NCI-H446 treated with DMSO at 0.1 percent for 48 hours (cell line): ENCODE data around the gene RAB44.
"Not testable (repeated sequence)": the region's sequence is repeated elsewhere in the genome, so short reads cannot be mapped to it uniquely, and the experiment has no call there.

ENCODE experiments used
- DNase-seq: peaks from one replicate; lab custom pipeline; 2025; lab: John Stamatoyannopoulos, UW

RAB44 gene, protein sequence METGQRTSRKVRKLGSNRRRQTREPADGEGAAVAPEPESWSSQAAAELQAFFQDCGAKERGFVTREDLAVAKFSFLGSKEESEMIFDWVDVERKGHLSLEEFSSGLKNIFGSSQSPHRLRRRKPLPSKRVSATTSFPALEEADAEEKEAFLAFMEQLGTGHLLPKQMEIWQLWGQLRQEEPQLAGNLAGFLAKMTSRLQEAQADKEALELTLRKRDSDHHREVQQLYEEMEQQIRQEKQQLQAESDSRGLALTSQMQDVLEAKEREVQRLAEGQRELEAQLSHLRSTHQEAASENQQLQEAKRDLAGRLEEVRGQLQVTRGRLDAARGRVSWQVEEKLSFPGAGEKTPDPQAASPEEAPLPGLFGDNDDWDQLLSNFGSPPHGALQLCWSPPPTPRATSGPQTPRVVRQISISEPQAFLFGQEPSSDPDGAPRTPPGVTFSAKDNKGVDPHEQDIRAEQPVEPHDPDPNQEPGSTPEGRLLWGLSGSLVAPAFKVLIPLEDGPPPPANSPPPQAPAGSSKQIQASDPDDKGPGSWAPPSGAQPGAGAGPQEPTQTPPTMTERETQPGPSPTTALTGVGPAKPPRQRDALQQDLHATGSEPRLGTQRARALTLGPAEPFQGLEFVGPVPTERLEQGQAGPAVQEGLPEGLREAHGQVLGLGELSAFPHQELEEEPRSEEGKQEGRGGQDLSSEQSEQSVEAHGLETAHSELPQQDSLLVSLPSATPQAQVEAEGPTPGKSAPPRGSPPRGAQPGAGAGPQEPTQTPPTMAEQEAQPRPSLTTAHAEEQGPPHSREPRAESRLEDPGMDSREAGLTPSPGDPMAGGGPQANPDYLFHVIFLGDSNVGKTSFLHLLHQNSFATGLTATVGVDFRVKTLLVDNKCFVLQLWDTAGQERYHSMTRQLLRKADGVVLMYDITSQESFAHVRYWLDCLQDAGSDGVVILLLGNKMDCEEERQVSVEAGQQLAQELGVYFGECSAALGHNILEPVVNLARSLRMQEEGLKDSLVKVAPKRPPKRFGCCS

DNA sequence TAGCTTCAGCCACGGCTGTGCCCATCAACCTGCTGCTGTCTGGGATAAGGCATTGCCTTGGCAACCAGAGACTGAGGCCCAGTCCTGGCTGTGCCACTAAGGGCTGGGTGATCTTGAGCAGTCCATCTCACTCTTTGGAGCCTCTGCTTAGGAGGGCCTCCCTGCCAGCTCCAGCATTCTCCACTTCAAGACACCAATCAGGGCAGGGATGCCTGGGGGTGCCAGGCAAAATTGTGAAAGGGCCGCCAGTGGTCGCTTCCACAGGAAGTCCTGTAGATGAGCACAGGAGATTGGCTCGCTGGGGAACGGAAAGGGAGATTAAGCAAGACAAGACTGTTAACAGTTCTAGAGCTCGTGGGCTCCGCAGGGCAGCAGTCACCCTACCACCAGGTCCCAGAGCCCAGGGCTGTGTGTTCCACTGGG, at the start of gene RAB44:
Gene RAB44, plus strand, starts transcription at position 346 of the 423 bp plus-strand sequence. CDS start 6,410 bp downstream, outside the sequence.
- no peak for DNase-seq

DNA sequence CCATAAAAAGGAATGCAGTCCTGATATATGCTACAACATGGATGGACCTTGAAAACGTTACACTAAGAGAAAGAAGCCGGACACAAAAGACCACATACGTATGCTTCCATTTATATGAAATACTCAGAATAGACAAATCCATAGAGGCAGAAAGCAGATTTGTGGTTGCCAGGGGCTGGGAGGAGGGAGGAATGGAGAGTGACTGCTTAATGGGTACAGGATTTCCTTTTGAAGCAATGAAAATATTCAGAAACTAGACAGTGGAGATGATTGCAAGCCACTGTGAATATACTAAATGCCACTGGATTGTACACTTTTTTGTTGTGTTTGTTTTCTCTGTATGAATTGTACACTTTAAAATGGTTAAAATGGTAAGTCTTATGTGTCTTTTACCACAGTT, 48.5 kb upstream of the RAB44 start:
- DNase-seq = no peak

DNA sequence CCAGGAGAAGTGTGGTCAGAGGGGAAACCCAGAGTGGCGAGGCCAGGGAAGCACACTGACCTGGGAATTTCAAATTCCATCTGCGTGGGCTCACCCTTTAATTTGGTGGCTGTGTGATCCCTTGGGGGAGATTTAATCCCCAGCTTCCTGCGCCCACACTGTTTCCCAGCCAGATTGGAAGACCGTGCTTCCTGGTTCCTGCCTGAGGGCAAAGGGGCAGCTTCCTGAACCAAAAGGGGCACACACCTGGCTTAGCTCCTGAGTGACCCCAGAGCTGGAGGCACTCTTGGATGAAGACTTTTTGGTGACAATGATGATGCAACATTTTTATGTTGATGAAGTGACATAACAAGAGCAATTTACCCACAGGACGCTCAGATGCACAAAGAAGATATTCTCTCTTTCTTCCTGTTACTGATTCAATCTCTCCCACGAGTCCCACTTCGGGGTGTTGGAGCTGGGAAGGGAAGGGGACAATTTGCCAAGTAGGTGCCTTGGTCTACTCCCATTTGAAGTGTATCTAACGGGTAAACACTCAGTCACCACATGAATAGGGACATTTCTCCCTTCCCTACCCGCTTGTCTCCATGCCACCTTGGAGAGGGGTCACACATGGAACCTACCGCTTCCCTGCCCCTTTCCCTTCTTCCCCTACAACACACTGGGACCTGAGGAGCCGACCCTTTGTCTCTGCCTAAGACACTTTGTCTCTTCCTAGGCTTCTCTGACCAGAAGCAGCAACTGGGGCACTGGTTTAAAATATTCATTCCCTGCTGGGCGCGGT, 47.7 kb upstream of the RAB44 start:
- DNase-seq = no peak

DNA sequence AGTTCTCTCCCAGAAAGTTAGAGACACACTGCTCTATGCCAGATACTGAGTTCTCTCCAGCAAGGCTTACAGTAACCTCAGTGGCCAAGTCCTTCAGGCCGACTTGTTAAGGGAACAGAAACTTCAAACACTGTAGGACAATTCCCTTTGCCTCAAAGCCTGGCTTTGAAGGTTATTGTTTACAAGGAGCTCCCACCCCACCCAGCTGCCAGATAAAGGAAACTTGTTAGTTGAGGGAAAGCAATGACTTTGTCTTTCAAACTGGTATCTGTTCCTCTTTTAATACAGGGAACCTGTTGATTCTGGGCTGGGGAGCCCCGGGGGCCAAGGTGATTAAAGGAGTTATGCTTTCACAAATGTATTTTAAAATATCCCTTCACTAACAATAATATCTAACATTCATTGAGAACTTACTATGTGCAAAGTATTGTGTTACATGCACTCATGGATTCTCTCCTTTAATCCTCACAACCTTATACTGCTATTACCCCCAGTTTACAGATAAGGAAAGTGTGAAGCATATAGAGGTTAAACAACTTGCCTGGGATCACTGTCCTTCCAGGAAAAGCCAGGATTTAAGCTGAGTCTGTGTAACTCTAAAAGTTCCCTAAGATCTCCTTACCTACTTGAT, 46.7 kb upstream of the RAB44 start:
- DNase-seq = no peak

DNA sequence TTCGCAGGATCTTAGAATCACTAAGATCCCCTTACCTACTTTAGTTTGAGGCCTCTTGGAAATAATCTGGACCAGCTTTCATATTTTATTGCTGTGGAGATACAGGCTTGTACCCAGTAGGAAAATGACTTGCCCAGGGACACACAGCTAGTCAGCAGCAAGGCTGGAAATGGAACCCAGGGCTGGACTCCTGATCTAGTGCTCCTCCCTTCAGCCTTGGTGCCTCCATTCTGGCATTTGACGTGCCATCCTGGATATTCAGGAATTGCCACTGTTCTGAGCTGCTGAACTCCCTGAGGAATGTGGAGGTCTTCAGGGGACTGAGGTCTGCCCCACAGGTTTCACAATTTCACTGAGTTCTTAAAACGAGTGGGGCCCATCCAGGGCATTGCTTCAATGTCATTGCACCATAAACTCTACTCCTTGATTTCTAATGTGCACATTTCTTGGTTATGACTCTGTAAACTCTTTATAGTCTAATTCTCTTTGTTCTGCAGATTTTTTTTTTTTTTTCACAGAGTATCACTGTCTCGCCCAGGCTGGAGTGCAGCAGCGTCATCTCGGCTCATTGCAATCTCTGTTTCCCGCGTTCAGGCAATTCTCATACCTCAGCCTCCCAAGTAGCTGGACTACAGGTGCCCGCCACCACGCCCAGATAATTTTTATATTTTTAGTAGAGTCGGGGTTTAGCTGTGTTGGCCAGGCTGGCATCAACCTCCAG, 45.8 kb upstream of the RAB44 start:
- DNase-seq = no peak

DNA sequence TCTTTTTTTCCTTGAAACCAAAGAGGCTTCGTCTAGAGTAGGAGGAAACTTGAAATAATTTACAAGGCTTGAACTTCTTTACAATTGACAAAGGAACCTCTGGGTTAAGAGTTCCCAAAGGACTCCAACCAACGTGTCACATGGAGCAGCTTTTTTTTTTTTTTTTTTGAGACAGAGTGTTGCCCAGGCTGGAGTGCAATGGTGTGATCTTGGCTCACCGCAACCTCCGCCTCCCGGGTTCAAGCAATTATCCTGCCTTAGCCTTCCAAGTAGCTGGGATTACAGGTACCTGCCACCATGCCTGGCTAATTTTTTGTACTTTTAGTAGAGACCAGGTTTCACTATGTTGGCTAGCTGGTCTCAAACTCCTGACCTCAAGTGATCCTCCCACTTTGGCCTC, 43.2 kb upstream of the RAB44 start:
- DNase-seq = not testable (repeated sequence)

DNA sequence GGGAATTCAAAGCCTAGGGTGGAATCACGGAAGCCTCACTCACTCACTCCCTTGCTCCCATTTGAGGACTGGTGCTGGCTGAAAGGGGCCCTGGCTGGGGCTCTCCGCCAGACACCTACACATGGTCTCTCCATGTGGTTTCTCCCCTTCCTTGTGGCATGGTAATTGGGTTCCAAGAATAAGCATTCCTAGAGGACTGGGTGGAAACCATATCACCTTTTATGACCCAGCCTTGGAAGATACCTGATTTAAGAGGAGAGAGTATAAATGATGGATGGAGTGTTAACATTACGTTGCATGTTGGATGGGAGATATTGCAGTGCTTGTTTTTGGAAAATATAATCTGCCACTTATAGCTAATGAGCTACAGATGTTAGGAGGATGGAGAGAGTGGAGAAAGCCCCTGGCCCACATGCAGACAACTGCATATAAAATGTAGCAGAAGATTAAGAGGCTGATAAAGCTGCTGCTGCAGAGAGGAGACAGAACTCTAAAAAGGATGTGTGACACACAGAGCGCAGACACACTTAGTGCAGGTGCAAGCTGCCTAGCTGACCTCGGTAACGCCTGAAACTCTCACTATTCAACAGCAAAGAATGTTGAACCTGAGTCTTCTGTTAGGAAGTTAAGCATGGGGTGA, 42.4 kb upstream of the RAB44 start:
- DNase-seq = no peak

DNA sequence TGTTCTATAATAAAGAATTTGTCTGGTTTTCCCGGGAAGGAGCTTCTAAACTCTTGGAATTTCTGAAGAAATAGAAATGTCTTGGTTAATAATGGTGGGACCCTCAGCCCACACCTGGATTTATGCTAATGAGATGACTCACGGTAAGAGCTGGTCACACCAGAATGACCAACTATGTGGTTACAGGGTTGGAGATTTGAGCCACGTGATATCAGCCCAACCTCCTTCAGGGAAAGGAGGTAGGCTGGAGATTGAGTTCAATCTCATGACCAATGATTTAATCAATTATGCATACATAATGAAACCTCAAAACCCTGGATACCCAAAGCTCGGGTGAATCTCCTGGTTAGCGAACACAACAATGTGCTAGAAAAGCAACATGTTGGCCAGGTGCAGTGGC, 41.2 kb upstream of the RAB44 start:
- DNase-seq = no peak

DNA sequence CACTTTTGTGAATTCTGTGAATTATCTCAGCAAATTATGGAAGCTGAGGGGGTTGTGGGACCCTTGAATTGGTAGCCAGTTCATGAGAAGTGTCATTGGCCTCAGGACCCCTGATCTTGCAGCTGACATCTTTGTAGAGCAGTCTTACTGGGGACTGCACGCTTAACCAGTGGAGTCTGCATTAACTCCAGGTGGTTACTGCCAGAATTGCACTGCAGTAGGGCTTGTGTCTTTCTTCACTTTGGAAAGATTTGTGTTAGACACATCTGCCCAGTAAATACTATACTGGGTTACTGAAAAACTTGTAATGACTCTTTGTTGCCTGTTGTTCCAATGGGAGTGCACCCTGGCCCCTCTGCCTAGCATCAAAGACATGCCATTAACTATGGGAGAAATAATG, 40.4 kb upstream of the RAB44 start:
- DNase-seq = no peak

DNA sequence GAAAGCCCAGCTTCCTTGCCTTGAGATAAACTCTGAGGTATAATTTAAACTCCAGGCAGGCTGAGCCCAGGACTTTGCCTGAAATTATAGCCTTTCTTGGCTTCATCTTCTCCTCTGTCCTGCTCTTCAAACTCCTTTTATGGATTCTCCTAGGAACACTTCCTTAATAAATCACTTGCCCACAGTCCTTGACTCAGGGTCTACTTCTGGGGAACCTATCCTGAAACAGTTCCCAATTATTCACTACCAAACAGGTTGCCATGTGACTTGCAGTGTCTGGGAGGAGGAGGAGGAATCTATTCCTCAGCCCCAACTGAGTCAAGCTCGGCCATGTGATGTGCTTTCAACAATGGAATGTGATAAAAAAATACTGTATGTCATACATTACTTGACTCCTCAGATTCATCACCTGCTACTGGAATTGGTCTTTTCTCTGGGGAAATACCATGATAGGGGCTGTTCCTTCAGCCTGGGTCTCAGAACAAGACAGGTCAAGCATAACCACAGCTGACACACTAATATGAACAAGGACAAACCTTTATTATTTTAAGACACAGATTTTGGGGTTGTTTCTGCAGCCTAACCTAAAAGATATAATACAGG, 39.6 kb upstream of the RAB44 start:
- no peak for DNase-seq

DNA sequence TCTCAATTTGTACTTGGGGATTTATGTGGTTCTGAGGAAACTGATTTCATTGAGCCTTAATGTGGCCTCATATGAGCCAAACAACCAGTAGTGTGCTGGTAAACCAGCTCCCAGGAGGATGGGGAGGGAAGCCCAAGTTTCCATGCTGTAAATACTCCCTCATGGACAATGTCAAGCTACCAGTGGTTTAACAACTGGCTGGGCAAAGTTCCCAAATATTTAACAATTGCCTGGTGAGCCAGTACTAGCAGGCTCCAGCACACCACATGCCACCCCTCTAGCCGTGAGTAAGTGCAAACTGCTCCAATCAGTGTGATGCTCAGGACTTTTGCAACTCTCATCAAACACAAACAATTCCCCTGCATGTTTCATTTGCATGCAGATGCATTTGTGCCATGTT, 38.4 kb upstream of the RAB44 start:
- DNase-seq = no peak

DNA sequence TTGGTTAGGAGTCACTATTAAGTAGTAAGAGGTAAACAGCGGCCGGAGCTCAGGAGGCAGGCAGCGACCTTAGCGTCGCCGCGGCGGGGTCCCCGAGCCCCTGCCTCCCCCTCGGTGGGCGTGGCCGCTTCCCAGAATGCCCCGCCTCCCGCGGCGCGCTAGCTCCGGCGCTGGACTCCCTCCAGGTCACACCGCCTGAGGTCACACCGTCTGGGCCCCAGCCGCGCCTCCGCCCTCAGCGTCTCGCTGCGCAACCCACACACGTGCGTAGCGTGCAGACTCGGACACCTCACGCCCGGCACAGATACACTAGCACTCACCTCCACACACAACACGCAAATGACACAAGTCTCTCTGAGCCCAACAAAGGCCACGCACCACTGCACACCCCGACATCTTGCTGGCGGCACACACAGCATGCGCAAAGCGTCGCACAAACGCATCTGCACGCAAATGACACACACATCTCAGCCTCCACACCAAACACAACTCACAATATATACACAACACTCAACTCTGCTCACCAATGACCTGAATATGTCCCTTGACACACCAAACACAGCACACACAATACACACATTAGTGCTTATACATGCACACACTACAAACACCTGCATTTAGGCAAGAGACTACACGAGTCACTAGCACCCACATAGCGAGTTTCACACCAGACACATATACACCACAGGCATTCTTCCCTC, 36.7 kb upstream of the RAB44 start:
- DNase-seq = no peak

DNA sequence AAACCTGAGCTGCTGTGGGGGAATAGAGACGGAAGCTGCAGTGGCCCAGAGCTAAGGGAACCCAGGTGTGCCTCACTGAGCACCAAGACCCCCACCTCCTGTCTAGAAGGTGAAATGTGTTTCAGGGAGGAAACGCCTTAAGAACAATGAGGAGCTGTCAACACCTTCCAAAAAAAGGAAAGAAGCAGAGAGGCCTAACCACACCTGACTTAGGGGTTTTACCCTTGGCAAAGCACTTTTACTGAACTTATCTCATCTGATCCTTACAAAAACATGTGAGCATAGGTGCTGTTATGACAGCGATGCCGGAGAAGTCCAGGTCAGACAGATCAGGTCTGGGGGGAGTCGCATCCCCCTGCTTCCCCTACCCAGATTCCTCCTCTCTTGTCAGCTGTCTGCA, 35.2 kb upstream of the RAB44 start:
- no peak for DNase-seq

DNA sequence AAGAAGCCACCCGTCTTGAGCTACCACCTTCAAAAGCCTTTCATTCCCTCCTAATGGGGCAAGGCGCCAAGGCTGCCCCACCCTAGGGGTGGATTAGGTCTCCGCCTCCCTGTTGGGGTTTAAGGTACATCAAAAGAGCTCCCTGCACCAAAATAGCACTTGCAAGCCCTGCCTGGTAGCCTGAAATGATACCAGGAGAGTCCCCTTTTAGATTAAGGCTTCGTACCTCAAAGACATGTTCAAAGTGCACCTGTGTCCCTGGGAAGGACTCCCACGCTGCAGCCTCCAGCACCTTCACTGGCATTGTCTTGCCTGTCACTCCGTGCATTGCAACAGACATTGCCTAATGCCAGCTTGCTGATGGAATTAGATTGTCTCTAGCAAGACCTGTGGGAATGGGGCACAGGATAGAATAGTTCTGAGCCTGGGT, 34.8 kb upstream of the RAB44 start:
- no peak for DNase-seq

DNA sequence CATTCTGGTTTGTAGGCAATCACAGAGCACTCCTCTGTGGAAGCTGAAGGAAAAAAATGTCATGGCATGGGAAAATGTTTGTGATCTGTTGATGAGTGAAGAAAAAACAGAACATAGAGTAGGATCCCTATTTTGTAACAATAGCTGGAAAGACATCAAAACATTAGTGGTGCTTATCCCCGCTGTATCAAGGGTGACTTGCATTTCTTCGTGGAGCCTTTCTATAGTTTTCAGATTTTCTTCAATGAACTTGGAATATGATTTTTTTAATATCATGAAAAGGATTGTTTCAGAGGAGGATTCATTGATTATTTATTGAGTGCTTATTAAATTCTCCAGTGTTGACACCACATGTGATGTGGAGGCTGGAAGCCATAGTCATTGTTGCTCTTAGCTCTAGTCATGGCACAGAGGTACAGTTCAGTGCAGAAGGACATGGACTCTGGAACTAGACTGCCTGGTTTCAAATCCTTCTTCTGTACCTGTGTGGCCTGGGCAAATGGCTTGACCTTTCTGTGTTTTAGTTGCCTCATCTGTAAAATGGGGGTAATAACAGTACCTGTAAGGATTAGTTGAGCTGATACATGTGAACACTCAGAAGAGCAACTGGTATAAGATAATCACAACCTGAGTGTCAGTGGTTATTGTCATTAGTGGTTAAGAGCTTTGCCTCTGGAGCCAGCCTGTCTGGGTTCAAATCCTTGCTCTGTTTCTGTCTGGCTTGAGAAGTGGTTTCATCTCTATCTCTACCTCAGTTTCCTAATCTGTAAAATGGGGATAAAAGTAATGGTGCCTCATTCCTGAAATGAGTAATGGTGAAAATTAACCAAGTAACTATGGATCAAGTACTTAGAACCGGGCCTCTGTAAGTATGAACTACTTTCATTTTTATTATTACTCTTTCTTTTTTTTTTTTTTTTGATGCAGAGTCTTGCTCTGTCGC, 33.9 kb upstream of the RAB44 start:
- no peak for DNase-seq

DNA sequence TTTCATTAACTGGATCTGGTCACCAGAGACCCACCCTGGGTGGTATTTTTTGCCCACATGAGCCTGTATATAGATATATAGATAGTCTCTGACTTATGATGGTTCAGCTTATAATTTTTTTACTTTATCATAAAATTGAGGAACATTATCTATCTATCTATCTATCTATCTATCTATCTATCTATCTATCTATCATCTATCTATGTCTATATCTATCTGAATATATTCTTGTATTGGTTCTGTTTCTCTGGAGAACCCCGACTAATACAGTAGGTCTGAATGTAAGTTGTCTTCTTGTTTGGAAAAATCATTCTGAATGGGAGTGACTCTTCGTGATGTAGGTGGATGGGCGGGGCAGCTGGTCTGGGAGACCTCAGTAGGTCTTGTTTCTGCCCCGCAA, 32.4 kb upstream of the RAB44 start:
- no peak for DNase-seq

DNA sequence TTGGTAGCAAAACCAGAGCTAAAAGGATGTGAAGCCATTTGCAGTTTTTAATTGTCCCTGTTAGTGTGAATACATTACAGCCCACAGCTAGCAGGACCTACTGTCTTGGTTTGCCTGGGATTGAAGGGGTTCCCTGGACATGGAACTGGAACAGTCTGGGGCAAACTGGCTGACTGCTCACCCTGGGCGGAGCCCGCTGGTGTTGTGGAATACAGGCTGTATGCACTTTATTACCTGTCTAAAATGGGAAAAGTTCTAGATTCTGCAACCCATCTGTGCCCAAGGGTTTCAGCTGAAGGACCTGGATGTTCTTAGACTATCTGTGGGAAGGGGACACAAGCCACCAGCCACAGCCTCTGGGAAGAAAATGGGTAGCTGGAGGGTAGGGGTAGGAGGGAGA, 31.3 kb upstream of the RAB44 start:
- DNase-seq = no peak
